GM23338 (cell line): ENCODE data around the gene RPTOR. TPM values are rescaled to one million over a fixed set of nuclear protein-coding genes. Genes with fewer than 3 reads are reported as not detected.

ENCODE experiments used
- ATAC-seq: fragments of 200-7000 bp; cut with Tn5 transposase; 3 replicates; pipeline ENCODE4 v1.9.1; 2020
- DNase-seq: peaks from one replicate; pipeline ENCODE4 v3.0.0-alpha.2; 2015; ENCODE audit warnings: low spot score
- H2AFZ ChIP-seq: fragments of 200-600 bp; sonication (generic); 2 replicates; pipeline ENCODE4 v1.8.0; 2016; ENCODE audit warnings: antibody characterized with exemption, mild to moderate bottlenecking, moderate library complexity
- H3F3A ChIP-seq: fragments of 200-600 bp; sonication (generic); replicated peaks from 2 replicates; pipeline ENCODE4 v1.8.0; 2017; ENCODE audit warnings: antibody characterized with exemption, mixed run types, low read depth
- H3K27ac ChIP-seq: fragments of 200-600 bp; sonication (generic); 2 replicates; pipeline ENCODE4 v1.6.1; 2016; ENCODE audit warnings: low read depth
- H3K27me3 ChIP-seq: fragments of 200-600 bp; sonication (generic); 2 replicates; pipeline ENCODE4 v1.8.0; 2016; ENCODE audit warnings: mild to moderate bottlenecking, mixed run types, moderate library complexity; ENCODE audit not compliant: insufficient read depth
- H3K36me3 ChIP-seq: fragments of 200-600 bp; sonication (generic); 2 replicates; pipeline ENCODE4 v1.8.0; 2016; ENCODE audit warnings: mild to moderate bottlenecking; ENCODE audit not compliant: insufficient read depth
- H3K4me1 ChIP-seq: fragments of 200-600 bp; sonication (generic); 2 replicates; pipeline ENCODE4 v1.8.0; 2016; ENCODE audit warnings: mild to moderate bottlenecking, moderate library complexity; ENCODE audit not compliant: insufficient read depth
- H3K4me2 ChIP-seq: fragments of 200-600 bp; sonication (generic); 2 replicates; pipeline ENCODE4 v1.7.1; 2017; ENCODE audit warnings: mixed run types
- H3K4me3 ChIP-seq: fragments of 200-600 bp; sonication (generic); 2 replicates; pipeline ENCODE4 v1.6.1; 2016; ENCODE audit warnings: mixed run types
- H3K79me2 ChIP-seq: fragments of 200-600 bp; sonication (generic); replicated peaks from 2 replicates; pipeline ENCODE4 v1.8.0; 2017; ENCODE audit warnings: mild to moderate bottlenecking; ENCODE audit not compliant: insufficient read depth
- H3K9me2 ChIP-seq: fragments of 200-600 bp; sonication (generic); 2 replicates; pipeline ENCODE4 v1.8.0; 2017; ENCODE audit not compliant: insufficient read depth
- H4K20me1 ChIP-seq: fragments of 200-600 bp; sonication (generic); replicated peaks from 2 replicates; pipeline ENCODE4 v1.8.0; 2017; ENCODE audit warnings: mild to moderate bottlenecking; ENCODE audit not compliant: insufficient read depth
- H3K27ac Mint-ChIP-seq: 2 replicates; pipeline ENCODE4 v1.8.0; 2020; ENCODE audit warnings: inconsistent platforms, mild to moderate bottlenecking, moderate library complexity, mixed read lengths
- H3K27me3 Mint-ChIP-seq: 3 replicates; pipeline ENCODE4 v1.8.0; 2022; ENCODE audit warnings: low read depth, mild to moderate bottlenecking, moderate library complexity, mixed read lengths, inconsistent platforms; ENCODE audit not compliant: insufficient read depth, poor library complexity
- H3K36me3 Mint-ChIP-seq: 3 replicates; pipeline ENCODE4 v1.8.0; 2021; ENCODE audit warnings: low read depth, mild to moderate bottlenecking, inconsistent platforms, moderate library complexity, mixed read lengths
- H3K4me1 Mint-ChIP-seq: 3 replicates; pipeline ENCODE4 v1.8.0; 2020; ENCODE audit warnings: mild to moderate bottlenecking, inconsistent platforms, mixed read lengths
- H3K4me3 Mint-ChIP-seq: 3 replicates; pipeline ENCODE4 v1.8.0; 2021; ENCODE audit warnings: moderate library complexity, mild to moderate bottlenecking, inconsistent platforms, mixed read lengths
- H3K9me3 Mint-ChIP-seq: 3 replicates; pipeline ENCODE4 v1.8.0; 2020; ENCODE audit warnings: moderate library complexity, mild to moderate bottlenecking, inconsistent platforms, mixed read lengths
- CREB1 ChIP-seq: fragments of 250-450 bp; sonication (Bioruptor Pico); IDR thresholded peaks from 2 replicates; pipeline ENCODE4 v1.5.0; 2020; ENCODE audit warnings: low read depth, mild to moderate bottlenecking, moderate library complexity
- CTCF ChIP-seq, 2 experiments: fragments of 200-600 bp in 1 of 2; sonication (generic) in 1 of 2; conservative IDR thresholded peaks; 2 replicates each; pipeline versions ENCODE4 v1.5.1 to v1.6.1; 2016 to 2017; ENCODE audit warnings: antibody characterized with exemption in 2 of 2, low read depth in 2 of 2, mild to moderate bottlenecking in 2 of 2, moderate library complexity in 1 of 2
- EZH2 ChIP-seq: fragments of 200-600 bp; sonication (generic); IDR thresholded peaks from one replicate; pipeline ENCODE4 v1.8.0; 2017; ENCODE audit warnings: antibody characterized with exemption, mild to moderate bottlenecking, low read depth; ENCODE audit not compliant: unreplicated experiment
- EZH2phosphoT487 ChIP-seq: fragments of 200-600 bp; sonication (generic); IDR thresholded peaks from one replicate; pipeline ENCODE4 v1.8.1; 2018; ENCODE audit warnings: antibody characterized with exemption; ENCODE audit not compliant: unreplicated experiment
- NANOG ChIP-seq: IDR thresholded peaks from 2 replicates; pipeline ENCODE4 v1.6.1; 2016; ENCODE audit warnings: antibody characterized with exemption, borderline replicate concordance
- POLR2AphosphoS5 ChIP-seq: IDR thresholded peaks from 2 replicates; pipeline ENCODE4 v1.6.1; 2016; ENCODE audit warnings: antibody characterized with exemption, low read depth
- REST ChIP-seq: IDR thresholded peaks from one replicate; pipeline ENCODE4 v1.6.1; 2018; ENCODE audit warnings: antibody characterized with exemption; ENCODE audit not compliant: unreplicated experiment
- STAT1 ChIP-seq: IDR thresholded peaks from one replicate; pipeline ENCODE4 v1.6.1; 2016; ENCODE audit warnings: antibody characterized with exemption; ENCODE audit not compliant: unreplicated experiment
- ZNF114 ChIP-seq: fragments of 250-450 bp; sonication (Bioruptor Pico); IDR thresholded peaks from 2 replicates; pipeline ENCODE4 v1.5.0; 2020; ENCODE audit warnings: mild to moderate bottlenecking, moderate library complexity
- ZNF331 ChIP-seq: fragments of 250-450 bp; sonication (Bioruptor Pico); IDR thresholded peaks from 2 replicates; pipeline ENCODE4 v1.5.0; 2020; ENCODE audit warnings: low read depth, mild to moderate bottlenecking, moderate library complexity
- polyA plus RNA-seq: library from polyadenylated mRNA; unstranded; fragments of >200 nt; fragmentation: Nextera tagmentation; extraction: Ambion mirVana; gene quantifications from 2 replicates; pipeline ENCODE4 v1.2.1, GENCODE V29; 2016
- total RNA-seq: library from RNA; depleted of rRNA; stranded (reverse); fragments of >200 nt; shearing (Covaris generic); gene quantifications from 2 replicates; pipeline ENCODE4 v1.2.3, GENCODE V29; 2014
- TF ChIP-seq, protein P1 (sequence below): IDR thresholded peaks from 2 replicates; pipeline ENCODE4 v1.6.1; 2016; ENCODE audit warnings: antibody characterized with exemption
- TF ChIP-seq, protein P2 (sequence below): fragments of 250-450 bp; sonication (Bioruptor Pico); IDR thresholded peaks from 2 replicates; pipeline ENCODE4 v1.5.0; 2020; ENCODE audit warnings: mild to moderate bottlenecking, moderate library complexity

Gene RPTOR
- total and polyA plus RNA-seq, 2 experiments from 2014 or later, result 9.5 to 38.0 TPM

GRCh38 chr17:80786887-80787286, 242.2 kb downstream of the RPTOR start (continued):
- TF ChIP-seq REST, result no peak
- TF ChIP-seq ZNF331 (CRISPR knock-in tag), result no peak
- TF ChIP-seq, protein P1, sequence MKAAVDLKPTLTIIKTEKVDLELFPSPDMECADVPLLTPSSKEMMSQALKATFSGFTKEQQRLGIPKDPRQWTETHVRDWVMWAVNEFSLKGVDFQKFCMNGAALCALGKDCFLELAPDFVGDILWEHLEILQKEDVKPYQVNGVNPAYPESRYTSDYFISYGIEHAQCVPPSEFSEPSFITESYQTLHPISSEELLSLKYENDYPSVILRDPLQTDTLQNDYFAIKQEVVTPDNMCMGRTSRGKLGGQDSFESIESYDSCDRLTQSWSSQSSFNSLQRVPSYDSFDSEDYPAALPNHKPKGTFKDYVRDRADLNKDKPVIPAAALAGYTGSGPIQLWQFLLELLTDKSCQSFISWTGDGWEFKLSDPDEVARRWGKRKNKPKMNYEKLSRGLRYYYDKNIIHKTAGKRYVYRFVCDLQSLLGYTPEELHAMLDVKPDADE, result no peak

- Mint-ChIP-seq H3K36me3 (no peaks in the 10 kb centered on the region), H3K27ac (no peak overlapping the region), H3K9me3 (no peaks in the 10 kb centered on the region), H3K4me3 (no peak overlapping the region), H3K27me3 (peaks cover 2% of the 10 kb centered on the region), H3K4me1 (peaks cover 35% of the 10 kb centered on the region)
- H3K4me3 ChIP-seq, result no peak overlapping the region
- no peak for ATAC-seq
- peaks cover 11% of the 10 kb centered on the region; the same call in 1 of the 2 replicates for H4K20me1 ChIP-seq
- H3K36me3 ChIP-seq, result no peaks in the 10 kb centered on the region; the same call in 1 of the 2 replicates
- no peak overlapping the region for H3K4me2 ChIP-seq
- no peaks in the 10 kb centered on the region for H3K4me1 ChIP-seq
- DNase-seq, result no peak
- H3K27ac ChIP-seq, result no peak overlapping the region
- H3K9me2 ChIP-seq, result no peaks in the 10 kb centered on the region
- H2AFZ ChIP-seq, result no peak overlapping the region
- no peaks in the 10 kb centered on the region for H3F3A ChIP-seq
- H3K27me3 ChIP-seq, result no peaks in the 10 kb centered on the region
- peaks cover 7% of the 10 kb centered on the region for H3K79me2 ChIP-seq
- no peak for TF ChIP-seq ZNF331 (CRISPR knock-in tag)
- no peak for TF ChIP-seq POLR2AphosphoS5
- TF ChIP-seq CTCF (conservative IDR thresholded peaks at IDR 0.05; ENCODE audit: low read depth in 2 of 2), result no peak
- TF ChIP-seq NANOG, result no peak
- no peak for TF ChIP-seq STAT1
- TF ChIP-seq, protein P2, sequence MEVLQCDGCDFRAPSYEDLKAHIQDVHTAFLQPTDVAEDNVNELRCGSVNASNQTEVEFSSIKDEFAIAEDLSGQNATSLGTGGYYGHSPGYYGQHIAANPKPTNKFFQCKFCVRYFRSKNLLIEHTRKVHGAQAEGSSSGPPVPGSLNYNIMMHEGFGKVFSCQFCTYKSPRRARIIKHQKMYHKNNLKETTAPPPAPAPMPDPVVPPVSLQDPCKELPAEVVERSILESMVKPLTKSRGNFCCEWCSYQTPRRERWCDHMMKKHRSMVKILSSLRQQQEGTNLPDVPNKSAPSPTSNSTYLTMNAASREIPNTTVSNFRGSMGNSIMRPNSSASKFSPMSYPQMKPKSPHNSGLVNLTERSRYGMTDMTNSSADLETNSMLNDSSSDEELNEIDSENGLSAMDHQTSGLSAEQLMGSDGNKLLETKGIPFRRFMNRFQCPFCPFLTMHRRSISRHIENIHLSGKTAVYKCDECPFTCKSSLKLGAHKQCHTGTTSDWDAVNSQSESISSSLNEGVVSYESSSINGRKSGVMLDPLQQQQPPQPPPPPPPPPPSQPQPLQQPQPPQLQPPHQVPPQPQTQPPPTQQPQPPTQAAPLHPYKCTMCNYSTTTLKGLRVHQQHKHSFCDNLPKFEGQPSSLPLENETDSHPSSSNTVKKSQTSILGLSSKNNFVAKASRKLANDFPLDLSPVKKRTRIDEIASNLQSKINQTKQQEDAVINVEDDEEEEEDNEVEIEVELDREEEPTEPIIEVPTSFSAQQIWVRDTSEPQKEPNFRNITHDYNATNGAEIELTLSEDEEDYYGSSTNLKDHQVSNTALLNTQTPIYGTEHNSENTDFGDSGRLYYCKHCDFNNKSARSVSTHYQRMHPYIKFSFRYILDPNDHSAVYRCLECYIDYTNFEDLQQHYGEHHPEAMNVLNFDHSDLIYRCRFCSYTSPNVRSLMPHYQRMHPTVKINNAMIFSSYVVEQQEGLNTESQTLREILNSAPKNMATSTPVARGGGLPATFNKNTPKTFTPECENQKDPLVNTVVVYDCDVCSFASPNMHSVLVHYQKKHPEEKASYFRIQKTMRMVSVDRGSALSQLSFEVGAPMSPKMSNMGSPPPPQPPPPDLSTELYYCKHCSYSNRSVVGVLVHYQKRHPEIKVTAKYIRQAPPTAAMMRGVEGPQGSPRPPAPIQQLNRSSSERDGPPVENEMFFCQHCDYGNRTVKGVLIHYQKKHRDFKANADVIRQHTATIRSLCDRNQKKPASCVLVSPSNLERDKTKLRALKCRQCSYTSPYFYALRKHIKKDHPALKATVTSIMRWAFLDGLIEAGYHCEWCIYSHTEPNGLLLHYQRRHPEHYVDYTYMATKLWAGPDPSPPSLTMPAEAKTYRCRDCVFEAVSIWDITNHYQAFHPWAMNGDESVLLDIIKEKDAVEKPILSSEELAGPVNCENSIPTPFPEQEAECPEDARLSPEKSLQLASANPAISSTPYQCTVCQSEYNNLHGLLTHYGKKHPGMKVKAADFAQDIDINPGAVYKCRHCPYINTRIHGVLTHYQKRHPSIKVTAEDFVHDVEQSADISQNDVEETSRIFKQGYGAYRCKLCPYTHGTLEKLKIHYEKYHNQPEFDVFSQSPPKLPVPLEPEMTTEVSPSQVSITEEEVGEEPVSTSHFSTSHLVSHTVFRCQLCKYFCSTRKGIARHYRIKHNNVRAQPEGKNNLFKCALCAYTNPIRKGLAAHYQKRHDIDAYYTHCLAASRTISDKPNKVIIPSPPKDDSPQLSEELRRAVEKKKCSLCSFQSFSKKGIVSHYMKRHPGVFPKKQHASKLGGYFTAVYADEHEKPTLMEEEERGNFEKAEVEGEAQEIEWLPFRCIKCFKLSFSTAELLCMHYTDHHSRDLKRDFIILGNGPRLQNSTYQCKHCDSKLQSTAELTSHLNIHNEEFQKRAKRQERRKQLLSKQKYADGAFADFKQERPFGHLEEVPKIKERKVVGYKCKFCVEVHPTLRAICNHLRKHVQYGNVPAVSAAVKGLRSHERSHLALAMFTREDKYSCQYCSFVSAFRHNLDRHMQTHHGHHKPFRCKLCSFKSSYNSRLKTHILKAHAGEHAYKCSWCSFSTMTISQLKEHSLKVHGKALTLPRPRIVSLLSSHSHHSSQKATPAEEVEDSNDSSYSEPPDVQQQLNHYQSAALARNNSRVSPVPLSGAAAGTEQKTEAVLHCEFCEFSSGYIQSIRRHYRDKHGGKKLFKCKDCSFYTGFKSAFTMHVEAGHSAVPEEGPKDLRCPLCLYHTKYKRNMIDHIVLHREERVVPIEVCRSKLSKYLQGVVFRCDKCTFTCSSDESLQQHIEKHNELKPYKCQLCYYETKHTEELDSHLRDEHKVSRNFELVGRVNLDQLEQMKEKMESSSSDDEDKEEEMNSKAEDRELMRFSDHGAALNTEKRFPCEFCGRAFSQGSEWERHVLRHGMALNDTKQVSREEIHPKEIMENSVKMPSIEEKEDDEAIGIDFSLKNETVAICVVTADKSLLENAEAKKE (CRISPR knock-in tag), result no peak
- TF ChIP-seq CREB1 (CRISPR knock-in tag), result no peak
- no peak for TF ChIP-seq EZH2
- no peak for TF ChIP-seq ZNF114
- no peak for TF ChIP-seq EZH2phosphoT487
Measured at GRCh38 chr17:80787881-80788280, 243.2 kb downstream of the RPTOR start.
